Omental fat pad (tissue), 4 donors: Measurements from ENCODE around the gene AMD1. TPM values are rescaled to one million over a fixed set of nuclear protein-coding genes. Genes with fewer than 3 reads are reported as not detected.

Experiments used
- ATAC-seq: fragments of 150-250 bp; one replicate; pipeline ENCODE4 v1.9.1; 2016; ENCODE audit warnings: mild to moderate bottlenecking, moderate library complexity; ENCODE audit not compliant: low FRiP score
- DNase-seq: peaks from one replicate; pipeline ENCODE4 v3.0.0-alpha.2; 2019; ENCODE audit warnings: low spot score
- small RNA-seq: library from RNA; depleted of rRNA; stranded (forward); fragments of <200 nt; gene quantifications from one replicate; pipeline ENCODE3, GENCODE V24; 2016
- total RNA-seq, 4 donors: library from RNA; depleted of rRNA; stranded (reverse); fragments of >200 nt; gene quantifications; one replicate each; pipeline ENCODE4 v1.1.0, GENCODE V29; 2016
- TF ChIP-seq, protein P1 (sequence below), 3 donors: fragments of 450-650 bp; IDR thresholded peaks; one replicate each; pipeline ENCODE4 v1.5.1; 2016 to 2017; ENCODE audit warnings: antibody characterized with exemption in 3 of 3, mild to moderate bottlenecking in 3 of 3, moderate library complexity in 2 of 3

Gene AMD1
- total RNA-seq, 4 donors from 2014 or later: 66.0 to 229 (median 90.0) TPM

DNA sequence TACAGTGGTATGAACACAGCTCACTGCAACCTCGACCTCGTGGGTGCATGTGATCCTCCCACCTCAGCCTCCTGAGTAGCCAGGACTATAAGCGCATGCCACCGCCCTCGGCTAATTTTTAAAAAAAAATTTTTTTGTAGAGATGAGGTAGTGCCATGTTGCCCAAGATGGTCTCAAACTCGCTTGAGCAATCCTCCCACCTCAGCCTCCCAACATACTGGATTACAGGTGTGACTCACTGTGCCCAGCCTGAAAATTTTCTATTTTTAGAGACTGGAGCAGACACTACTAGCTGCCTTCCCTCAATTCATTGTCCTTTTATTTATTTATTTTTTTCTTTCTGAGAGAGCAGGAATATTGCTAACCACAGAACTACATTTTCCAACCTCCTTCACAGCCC lies 63.6 kb downstream of the AMD1 start:
- ATAC-seq (no peak), DNase-seq (no peak)
- TF ChIP-seq, protein P1, sequence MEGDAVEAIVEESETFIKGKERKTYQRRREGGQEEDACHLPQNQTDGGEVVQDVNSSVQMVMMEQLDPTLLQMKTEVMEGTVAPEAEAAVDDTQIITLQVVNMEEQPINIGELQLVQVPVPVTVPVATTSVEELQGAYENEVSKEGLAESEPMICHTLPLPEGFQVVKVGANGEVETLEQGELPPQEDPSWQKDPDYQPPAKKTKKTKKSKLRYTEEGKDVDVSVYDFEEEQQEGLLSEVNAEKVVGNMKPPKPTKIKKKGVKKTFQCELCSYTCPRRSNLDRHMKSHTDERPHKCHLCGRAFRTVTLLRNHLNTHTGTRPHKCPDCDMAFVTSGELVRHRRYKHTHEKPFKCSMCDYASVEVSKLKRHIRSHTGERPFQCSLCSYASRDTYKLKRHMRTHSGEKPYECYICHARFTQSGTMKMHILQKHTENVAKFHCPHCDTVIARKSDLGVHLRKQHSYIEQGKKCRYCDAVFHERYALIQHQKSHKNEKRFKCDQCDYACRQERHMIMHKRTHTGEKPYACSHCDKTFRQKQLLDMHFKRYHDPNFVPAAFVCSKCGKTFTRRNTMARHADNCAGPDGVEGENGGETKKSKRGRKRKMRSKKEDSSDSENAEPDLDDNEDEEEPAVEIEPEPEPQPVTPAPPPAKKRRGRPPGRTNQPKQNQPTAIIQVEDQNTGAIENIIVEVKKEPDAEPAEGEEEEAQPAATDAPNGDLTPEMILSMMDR (IDR thresholded peaks at IDR 0.05): no peak

DNA sequence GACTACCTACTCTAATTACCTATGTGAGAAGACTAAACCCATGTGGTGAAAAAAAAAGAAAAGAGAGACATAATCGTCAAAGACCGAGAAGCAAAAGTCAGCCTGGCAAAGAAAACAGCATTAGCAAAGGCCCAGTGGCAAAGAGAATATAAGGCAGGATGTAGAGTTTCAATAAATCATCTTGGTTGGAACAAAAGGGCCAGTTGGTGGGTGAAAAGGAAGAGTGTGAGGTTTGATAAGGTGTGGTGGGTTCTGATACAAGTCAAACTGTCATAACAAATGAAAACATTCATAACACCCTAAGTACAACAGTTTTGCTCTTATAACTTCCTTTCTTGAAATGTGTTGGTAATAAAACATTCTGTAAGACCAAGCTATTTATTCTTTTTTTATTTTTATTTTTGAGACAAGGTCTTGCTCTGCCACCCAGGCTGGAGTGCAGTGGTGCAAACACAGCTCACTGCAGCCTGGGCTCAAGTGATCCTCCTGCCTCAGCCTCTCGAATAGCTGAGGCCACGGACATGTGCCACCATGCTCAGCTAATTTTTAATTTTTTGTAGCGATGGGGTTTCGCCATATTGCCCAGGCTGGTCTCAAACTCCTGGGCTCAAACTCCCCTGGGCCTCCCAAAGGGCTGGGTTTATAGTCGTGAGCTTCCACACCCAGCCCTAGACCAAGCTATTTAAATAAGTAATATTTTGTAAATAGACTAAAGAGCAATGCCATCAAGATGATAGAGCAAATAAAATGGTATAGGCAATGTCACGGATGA lies 65.0 kb downstream of the AMD1 start:
- ATAC-seq: no peak
- TF ChIP-seq, protein P1 (IDR thresholded peaks at IDR 0.05): no peak
- no peak for DNase-seq

DNA sequence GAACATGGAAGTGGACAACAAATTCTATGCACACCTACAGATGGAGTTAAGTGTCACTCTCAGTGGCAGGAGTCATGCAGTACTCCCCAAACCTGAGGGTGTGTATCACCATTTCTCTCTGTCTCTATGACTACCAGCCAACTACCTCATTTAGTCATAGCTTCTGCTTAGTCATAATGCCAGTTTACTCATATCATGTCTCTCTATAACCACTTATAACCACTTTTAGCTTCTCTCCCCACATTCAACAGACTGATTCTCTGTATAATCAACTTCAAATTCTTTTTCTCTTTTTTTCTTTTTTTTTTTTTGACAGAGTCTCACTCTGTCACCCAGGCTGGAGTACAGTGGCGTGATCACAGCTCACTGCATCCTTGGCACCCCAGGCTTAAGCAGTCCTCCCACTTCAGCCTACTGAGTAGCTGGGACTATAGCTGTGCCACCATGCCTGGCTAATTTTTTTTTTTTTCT lies 70.1 kb downstream of the AMD1 start:
- DNase-seq (no peak), ATAC-seq (peak; percentile 92)
- TF ChIP-seq, protein P1 (IDR thresholded peaks at IDR 0.05): no peak

Small RNA genes within 50 kb of the gene (small RNA-seq; reads per million reads assigned to genes)
- gene RNU6-1115P (not detected), gene SNORA40C (not detected)

Other genes starting within 250 kb of the AMD1 start
- gene CDK19, start 59.3 kb upstream of the AMD1 start, total RNA-seq: 10 to 100 TPM in 1 of 4 donors, 1 to 10 TPM in 3; 7.8 to 15.0 (median 9.8) TPM
- 10 to 100 TPM; 26.2 to 48.8 (median 34.7) TPM for gene GTF3C6, start 83.9 kb downstream of the AMD1 start, total RNA-seq
- 10 to 100 TPM; 22.7 to 53.4 (median 27.9) TPM for gene RPF2, start 107.3 kb downstream of the AMD1 start, total RNA-seq
- gene SLC16A10, start 212.7 kb downstream of the AMD1 start, total RNA-seq: 10 to 100 TPM in 3 of 4 donors, 1 to 10 TPM in 1; 1.1 to 70.5 (median 19.6) TPM